ENCODE measurements around the gene COPRS. TPM values are rescaled to one million over a fixed set of nuclear protein-coding genes. Genes with fewer than 3 reads are reported as not detected.
A peak's percentile ranks its signal among the peaks of the same experiment; 100 is the strongest.

The COPRS gene
- total RNA-seq: 10 to 100 TPM; 31.6 to 52.1 (median 47.4) TPM

GRCh38 chr17:31858642-31859486 lies at the start of gene COPRS:
COPRS (minus strand) TSS chr17:31859244; CDS start chr17:31859199, 45 bp downstream.
- H3K27me3 ChIP-seq: no peaks in the 10 kb centered on the region
- peaks cover 25% of the 10 kb centered on the region for H3K4me1 ChIP-seq
- WGBS: 0% methylated on average over 3 of the region's 100 CpGs
- peak within 1 kb of the TSS; percentile 89 for H3K4me3 ChIP-seq
- peaks cover 25% of the 10 kb centered on the region for H3K36me3 ChIP-seq
- DNase-seq (ENCODE audit: low spot score in 2 of 2): peak; percentile 91 to 95
- TF ChIP-seq POLR2AphosphoS5 (IDR thresholded peaks at IDR 0.05): no peak
- peak in 1 of 2 donors; percentile 30 for TF ChIP-seq POLR2A (IDR thresholded peaks at IDR 0.05)
- no peak for TF ChIP-seq EP300 (IDR thresholded peaks at IDR 0.05)
- TF ChIP-seq CTCF (IDR thresholded peaks at IDR 0.05): no peak
- peak within 1 kb of the TSS; percentile 88 for H3K27ac ChIP-seq
- no peaks in the 10 kb centered on the region for H3K9me3 ChIP-seq

GRCh38 chr17:31908386-31908785 lies 49.3 kb upstream of the COPRS start:
- no peaks in the 10 kb centered on the region for H3K36me3 ChIP-seq
- no peaks in the 10 kb centered on the region for H3K27me3 ChIP-seq
- H3K4me3 ChIP-seq: no peak overlapping the region
- no peaks in the 10 kb centered on the region for H3K9me3 ChIP-seq
- peaks cover 8% of the 10 kb centered on the region for H3K4me1 ChIP-seq
- no peak for DNase-seq (ENCODE audit: low spot score in 2 of 2)
- no peak for TF ChIP-seq CTCF (IDR thresholded peaks at IDR 0.05)
- TF ChIP-seq EP300 (IDR thresholded peaks at IDR 0.05): no peak
- TF ChIP-seq POLR2A (IDR thresholded peaks at IDR 0.05): no peak
- TF ChIP-seq POLR2AphosphoS5 (IDR thresholded peaks at IDR 0.05): no peak
- H3K27ac ChIP-seq: no peak overlapping the region

- no peak for TF ChIP-seq POLR2AphosphoS5 (IDR thresholded peaks at IDR 0.05)
- TF ChIP-seq CTCF (IDR thresholded peaks at IDR 0.05): no peak
- TF ChIP-seq EP300 (IDR thresholded peaks at IDR 0.05): no peak
- no peak for TF ChIP-seq POLR2A (IDR thresholded peaks at IDR 0.05)
- DNase-seq (ENCODE audit: low spot score in 2 of 2): no peak
- Histone ChIP-seq H3K36me3 (no peaks in the 10 kb centered on the region), H3K4me3 (no peak overlapping the region), H3K9me3 (no peaks in the 10 kb centered on the region), H3K4me1 (peaks cover 8% of the 10 kb centered on the region), H3K27me3 (no peaks in the 10 kb centered on the region), H3K27ac (no peak overlapping the region)
- 7% methylated on average over 7 of the region's 7 CpGs for WGBS
Observed at GRCh38 chr17:31907342-31907962, 48.4 kb upstream of the COPRS start.

GRCh38 chr17:31903401-31903800 lies 44.4 kb upstream of the COPRS start:
- DNase-seq (ENCODE audit: low spot score in 2 of 2): no peak
- Histone ChIP-seq H3K4me3 (no peak overlapping the region), H3K36me3 (peaks cover 10% of the 10 kb centered on the region), H3K27me3 (no peaks in the 10 kb centered on the region), H3K27ac (no peak overlapping the region), H3K9me3 (no peaks in the 10 kb centered on the region), H3K4me1 (peaks cover 20% of the 10 kb centered on the region)
- 96% methylated on average over 16 of the region's 16 CpGs for WGBS
- TF ChIP-seq POLR2AphosphoS5 (IDR thresholded peaks at IDR 0.05): no peak
- TF ChIP-seq CTCF (IDR thresholded peaks at IDR 0.05): no peak
- TF ChIP-seq EP300 (IDR thresholded peaks at IDR 0.05): no peak
- TF ChIP-seq POLR2A (IDR thresholded peaks at IDR 0.05): no peak

- DNase-seq (ENCODE audit: low spot score in 2 of 2): no peak
- H3K27me3 ChIP-seq: no peaks in the 10 kb centered on the region
- no peak for TF ChIP-seq CTCF (IDR thresholded peaks at IDR 0.05)
- H3K27ac ChIP-seq: no peak overlapping the region
- no peak overlapping the region for H3K4me3 ChIP-seq
- H3K9me3 ChIP-seq: no peaks in the 10 kb centered on the region
- WGBS: 65% methylated on average over 2 of the region's 2 CpGs
- peaks cover 16% of the 10 kb centered on the region for H3K4me1 ChIP-seq
- H3K36me3 ChIP-seq: peaks cover 16% of the 10 kb centered on the region
Observed at GRCh38 chr17:31902693-31903092, 43.6 kb upstream of the COPRS start.

Measured in suprapubic skin (tissue), 4 donors.